HG03460 (cell line): ENCODE measurements around the gene FAM53B.
"Not testable (repeated sequence)": the region's sequence is repeated elsewhere in the genome, so short reads cannot be mapped to it uniquely, and the experiment has no call there.

Source experiments
- ATAC-seq: cut with Tn5 transposase; IDR thresholded peaks from one replicate; pipeline ENCODE4 v1.9.1; 2021; ENCODE audit not compliant: unreplicated experiment

Gene FAM53B

GRCh38 chr10:124744102-124745050 is at the start of gene FAM53B:
FAM53B (minus strand) TSS chr10:124744378; CDS start chr10:124706713, 37,665 bp downstream.
- ATAC-seq, result peak; percentile 58

GRCh38 chr10:124792998-124793352 is 48.8 kb upstream of the FAM53B start:
- no peak for ATAC-seq

- peak; percentile 76 for ATAC-seq
Observed at GRCh38 chr10:124791547-124792348, 47.6 kb upstream of the FAM53B start, which contains the start of gene EEF1AKMT2. EEF1AKMT2 (minus strand) TSS chr10:124791887; CDS start chr10:124791833, 54 bp downstream.

- ATAC-seq, result not testable (repeated sequence)
Observed at GRCh38 chr10:124782900-124783299, 38.7 kb upstream of the FAM53B start.

GRCh38 chr10:124768791-124769190 is 24.6 kb upstream of the FAM53B start:
- no peak for ATAC-seq

- no peak for ATAC-seq
Observed at GRCh38 chr10:124765256-124765655, 21.1 kb upstream of the FAM53B start.

- no peak for ATAC-seq
Observed at GRCh38 chr10:124763267-124763666, 19.1 kb upstream of the FAM53B start.

GRCh38 chr10:124762281-124762680 is 18.1 kb upstream of the FAM53B start:
- ATAC-seq, result no peak

GRCh38 chr10:124756156-124756903 is 12.2 kb upstream of the FAM53B start:
- ATAC-seq, result no peak

- ATAC-seq, result no peak
Observed at GRCh38 chr10:124755581-124755980, 11.4 kb upstream of the FAM53B start.

GRCh38 chr10:124754227-124754626 is 10.0 kb upstream of the FAM53B start:
- ATAC-seq, result no peak

- ATAC-seq, result no peak
Observed at GRCh38 chr10:124748953-124749645, 4.9 kb upstream of the FAM53B start.

GRCh38 chr10:124748166-124748565 is 4.0 kb upstream of the FAM53B start:
- ATAC-seq, result no peak

- ATAC-seq, result no peak
Observed at GRCh38 chr10:124747745-124748144, 3.6 kb upstream of the FAM53B start.

- no peak for ATAC-seq
Observed at GRCh38 chr10:124746992-124747391, 2.8 kb upstream of the FAM53B start.

- not testable (repeated sequence) for ATAC-seq
Observed at GRCh38 chr10:124746447-124746846, 2.3 kb upstream of the FAM53B start.

GRCh38 chr10:124745673-124746072 is 1.5 kb upstream of the FAM53B start:
- no peak for ATAC-seq

- ATAC-seq, result no peak
Observed at GRCh38 chr10:124745252-124745651, 1.1 kb upstream of the FAM53B start.

- no peak for ATAC-seq
Observed at GRCh38 chr10:124743191-124744101, 732 bp downstream of the FAM53B start.
